Stimulated activated CD4-positive, alpha-beta T cell treated with anti-CD3 and anti-CD28 coated beads, Interleukin-4, amount 100 ng/mL, for 48 hours (primary cell): ENCODE data around the gene SYNGR3.

Source experiments
- DNase-seq, 2 donors: peaks; one replicate each; pipeline ENCODE4 v3.0.0-alpha.2; 2020; ENCODE audit warnings: low read depth in 2 of 2

The SYNGR3 gene

DNA sequence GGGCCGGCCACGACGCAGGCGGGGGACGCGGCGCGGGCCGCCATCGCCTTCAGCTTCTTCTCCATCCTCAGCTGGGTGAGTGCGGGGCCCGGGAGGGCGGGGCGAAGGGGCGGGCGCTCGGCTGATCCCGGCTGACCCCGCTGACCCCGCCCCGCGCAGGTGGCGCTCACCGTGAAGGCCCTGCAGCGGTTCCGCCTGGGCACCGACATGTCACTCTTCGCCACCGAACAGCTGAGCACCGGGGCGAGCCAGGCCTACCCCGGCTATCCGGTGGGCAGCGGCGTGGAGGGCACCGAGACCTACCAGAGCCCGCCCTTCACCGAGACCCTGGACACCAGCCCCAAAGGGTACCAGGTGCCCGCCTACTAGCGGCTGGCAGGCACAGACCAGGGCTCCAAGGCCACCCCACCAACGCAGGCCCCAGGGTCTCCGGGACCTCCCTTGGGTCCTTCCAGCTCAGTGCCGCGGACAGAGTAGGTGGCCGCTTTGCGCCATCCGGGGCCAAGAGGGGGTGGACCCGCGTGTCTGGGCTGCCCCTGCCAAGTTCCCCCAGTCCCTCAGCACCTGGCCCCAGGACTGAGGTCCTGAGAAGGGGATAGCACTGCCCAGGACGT lies 3.0 kb downstream of the SYNGR3 start:
- no peak for DNase-seq

DNA sequence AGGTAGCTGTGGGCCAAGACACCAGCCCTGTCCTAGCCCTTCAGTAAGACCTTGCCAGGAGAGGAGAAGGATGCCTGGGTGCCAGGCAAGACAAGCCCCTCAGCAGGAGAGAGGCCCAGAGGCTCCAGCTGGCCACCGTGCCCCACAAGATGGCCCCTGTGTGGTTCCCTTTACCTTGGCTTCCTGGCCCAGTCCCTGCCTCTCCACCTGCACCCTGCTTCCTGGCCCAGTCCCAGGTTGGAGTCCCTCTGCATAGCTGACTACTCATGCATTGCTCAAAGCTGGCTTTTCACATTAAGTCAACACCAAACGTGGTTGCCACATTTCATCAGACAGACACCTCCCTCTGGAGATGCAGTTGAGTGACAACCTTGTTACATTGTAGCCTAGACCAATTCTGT lies 4.0 kb downstream of the SYNGR3 start:
- no peak for DNase-seq

DNA sequence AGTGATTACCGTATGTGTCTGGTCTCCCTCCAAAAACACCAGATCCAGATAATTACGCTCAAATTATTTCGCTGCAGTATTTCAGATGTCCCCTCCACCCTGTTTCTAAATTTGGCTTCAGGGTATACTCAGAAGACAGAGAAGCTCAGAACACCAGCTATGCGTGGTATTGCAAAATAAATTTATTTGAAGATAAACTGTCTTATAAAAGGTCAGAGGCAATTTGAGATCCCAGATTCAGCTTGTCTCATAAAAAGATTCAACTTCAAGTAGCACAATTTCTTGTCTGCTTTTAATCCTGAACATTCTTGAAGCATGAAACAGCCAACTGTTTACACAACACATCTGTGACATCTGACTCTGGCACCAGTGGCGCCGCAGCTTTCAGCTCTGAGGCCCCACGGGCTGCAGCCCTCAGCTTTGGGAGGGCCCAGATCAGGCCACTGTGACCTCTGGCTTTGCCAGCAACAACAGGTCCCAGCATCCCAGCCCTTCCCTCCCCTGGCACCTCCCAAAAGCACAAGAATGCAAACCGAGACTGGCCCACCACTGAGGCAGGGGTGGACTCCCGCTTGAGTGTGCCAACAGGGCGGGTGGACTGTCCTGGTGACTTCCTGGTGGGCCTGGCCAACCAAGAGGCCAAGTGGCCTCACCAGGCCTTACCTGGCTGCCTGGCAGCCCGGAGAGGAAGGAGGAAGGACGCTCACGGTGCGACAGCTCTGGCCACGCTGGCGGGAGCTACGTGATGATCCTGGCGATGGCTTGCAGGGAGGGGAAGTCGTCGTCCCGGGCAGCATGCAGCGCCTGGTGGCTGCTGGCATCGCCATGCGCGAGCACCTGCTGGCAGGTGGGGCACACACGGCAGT lies 8.0 kb downstream of the SYNGR3 start:
- no peak for DNase-seq

DNA sequence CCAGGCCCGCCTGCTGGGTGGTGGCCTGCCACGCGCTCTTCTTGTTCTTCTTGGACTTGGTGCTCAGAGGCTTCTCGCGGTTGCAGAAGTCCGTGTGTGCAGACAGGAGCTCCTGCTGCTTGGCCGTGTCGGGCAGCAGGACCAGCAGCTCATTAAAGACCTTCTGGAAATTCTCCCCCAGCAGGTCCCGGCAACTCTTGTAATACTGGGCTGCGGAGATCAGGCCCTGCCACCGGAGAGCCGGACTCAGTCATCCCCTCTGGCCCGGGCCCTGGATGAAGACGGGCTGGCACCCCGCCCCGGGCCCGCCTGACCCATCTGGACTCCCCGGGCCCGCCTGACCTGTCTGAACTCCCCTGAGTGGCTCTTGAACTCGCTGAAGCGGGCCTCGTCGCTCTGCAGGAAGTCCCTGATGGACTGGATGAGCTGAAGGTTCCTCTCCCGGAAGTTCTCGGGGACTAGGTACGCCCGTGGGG lies 8.6 kb downstream of the SYNGR3 start:
- DNase-seq, result no peak

DNA sequence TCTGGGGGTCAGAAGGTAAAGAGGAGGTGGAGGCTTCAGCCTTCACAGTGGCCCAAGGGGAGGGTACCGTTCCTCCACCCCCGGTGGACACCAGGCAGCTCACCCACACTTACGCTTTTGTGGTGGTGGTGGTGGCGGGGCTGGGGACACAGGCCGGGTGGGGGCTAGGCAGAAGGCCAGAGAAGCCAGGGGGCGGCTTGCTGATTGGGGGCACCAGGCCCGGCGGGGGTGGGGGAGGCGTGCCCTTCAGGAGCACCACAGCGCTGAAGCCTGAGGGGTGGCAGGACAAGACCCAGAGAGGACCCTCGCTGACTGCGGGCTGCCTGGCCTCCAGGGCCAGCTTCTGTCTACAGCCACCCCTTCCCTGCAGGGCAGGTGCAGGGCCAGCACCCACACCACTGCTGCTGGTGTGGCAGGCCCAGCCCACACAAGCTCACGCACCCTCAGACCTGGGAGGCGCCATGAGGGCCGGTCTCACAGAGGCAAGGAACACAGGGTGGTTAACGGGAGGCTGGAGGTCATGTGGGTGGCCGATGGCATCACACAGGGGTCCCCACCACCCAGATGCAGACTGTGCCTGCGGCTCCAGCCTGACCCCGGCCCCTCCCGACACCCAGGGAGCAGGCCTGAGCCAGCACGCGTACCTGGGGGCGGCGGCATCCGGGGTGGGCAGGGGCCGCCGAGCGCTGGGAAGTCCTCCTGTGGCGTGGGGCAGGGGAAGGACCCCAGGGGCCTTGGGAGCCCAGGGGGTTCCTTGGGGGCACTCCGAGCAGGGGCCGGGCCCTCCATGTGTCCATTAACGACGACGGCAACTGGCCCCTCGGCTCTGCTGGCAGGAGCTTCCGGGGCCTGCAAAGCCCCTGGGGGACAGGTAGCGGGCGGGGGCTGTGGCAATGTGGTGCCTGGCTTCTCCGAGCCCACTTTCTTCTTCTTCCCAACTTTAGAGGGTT lies 9.4 kb downstream of the SYNGR3 start:
- no peak for DNase-seq

DNA sequence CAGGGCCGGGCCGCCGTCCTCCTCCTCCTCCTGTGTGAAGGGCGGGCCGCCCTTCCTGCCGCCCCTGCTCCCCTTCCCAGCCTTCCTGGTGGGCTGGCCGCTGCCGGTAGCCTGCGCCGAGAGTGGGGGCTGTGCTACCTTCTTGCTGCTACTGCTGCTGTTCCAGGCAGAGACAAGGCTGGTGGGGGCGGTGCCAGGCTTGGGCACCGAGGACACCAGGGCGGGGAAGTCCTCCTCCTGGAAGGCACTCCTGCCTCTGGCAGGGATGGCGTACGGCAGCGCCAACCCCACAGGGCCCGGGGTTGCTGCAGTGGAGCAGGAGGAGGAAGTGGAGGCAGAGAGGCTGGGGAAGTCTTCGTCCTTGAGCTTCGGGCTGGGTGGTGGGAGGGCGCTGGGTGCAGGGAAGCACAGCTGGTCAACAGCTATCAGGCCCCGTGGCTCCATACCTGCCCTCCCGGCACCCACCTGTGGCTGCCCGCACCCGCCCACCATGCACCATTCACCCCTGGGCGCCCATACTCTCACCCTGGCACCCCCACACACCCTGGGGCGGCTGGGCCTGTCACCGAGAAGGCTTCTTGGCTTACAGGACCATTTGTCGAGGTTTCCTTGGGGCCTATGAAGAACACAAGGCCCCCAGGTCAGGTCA lies 10.2 kb downstream of the SYNGR3 start:
- DNase-seq, result no peak

DNA sequence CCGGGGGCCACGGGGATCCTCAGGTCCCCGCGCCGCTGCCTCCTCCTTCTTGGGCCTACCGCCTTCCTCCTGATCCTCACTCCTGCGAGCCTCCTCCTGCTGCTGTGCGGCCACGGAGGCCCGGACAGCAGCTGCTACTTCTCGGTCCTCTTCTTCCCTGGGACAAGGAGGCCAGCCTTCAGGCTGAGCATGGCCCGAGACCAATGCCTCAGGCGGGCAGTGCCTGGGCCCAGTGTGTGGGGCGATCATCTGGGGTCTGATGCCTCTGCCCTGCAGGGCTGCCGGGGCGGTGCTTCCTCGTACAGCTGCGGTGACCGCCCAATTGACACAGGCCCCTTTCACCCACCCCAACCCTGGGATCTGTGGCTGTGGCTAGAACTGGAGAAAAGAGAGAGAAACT lies 11.3 kb downstream of the SYNGR3 start:
- no peak for DNase-seq

DNA sequence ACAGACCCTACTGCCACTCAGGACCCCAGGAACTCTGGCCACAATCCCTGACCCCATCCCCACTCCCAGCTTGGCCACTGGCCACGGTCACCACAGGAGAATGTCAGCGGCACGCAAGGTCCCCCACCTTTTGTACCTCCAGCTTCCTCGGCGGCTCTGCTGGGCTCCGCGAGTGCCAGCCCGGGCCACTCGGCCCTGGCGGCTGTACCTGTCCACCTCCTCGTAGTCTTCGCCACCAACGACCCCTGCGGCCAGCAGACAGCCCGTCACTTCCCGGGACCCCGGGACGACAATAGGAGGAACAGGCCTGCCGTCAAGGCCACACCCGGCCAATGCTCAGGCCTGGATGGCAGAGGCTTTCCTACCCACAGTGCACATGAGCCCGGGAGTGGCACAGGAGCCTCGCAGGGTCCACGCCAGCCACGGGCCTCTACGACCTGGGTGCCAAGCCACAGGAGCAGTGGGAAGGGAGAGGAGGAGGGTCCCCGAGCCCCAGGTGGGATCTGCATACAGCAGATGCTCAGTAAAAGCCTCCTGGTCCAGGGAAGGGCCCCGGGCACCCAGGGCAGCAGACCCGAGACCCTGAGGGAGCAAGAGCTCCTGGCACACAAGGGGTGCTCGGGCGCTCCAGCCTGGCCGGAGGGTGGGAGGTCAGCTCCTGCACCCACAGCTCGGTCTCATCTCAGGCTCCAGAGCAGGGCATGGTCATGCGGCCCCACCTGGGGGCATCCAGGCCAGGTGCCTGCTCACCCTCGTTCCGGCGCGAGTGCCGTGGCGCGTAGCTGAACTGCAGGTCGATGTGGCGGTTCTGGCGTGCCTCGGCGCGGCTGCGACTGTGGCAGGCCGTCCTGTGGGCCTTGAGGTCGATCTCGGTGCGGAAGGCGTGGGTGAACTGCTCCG lies 11.9 kb downstream of the SYNGR3 start:
- no peak for DNase-seq

DNA sequence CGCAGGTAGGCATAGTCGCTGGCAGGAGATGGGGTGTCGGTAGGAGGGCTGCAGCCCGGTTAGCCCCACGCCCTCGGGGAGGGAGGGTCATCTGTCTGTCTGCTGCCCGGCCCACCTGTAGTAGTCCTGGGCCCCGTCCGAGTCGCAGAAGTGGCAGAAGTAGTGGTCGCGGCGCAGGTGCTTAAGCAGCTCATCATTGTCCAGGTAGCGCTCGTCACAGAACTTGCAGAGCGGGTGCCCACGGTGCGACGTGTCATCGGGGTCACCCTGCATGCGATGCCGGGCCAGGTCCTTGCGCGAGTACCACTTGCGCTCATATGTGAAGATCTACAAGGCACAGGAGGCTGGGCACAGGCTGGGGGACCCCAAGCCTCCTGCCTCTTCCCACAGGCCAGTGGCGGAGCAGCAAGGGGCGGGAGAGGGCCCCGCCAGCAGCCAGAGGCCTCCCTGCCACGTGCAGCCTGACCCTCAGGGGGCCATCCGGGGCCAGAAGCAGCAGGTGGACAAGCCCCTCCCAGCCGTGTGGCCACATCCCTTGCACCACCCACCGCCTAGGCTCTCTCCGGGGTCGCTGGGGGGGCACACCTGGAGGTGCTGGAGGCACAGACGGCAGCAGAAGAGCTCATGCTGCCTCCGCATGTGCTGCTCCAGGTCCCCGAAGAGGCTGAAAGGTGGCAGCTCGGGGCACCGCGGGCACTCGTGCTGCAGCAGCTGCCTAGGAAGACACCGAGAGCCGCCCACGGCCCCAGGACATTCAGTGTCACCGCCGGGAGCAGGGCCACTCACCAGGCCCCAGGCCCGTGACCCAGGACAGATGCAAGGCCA lies 12.8 kb downstream of the SYNGR3 start:
- no peak for DNase-seq

DNA sequence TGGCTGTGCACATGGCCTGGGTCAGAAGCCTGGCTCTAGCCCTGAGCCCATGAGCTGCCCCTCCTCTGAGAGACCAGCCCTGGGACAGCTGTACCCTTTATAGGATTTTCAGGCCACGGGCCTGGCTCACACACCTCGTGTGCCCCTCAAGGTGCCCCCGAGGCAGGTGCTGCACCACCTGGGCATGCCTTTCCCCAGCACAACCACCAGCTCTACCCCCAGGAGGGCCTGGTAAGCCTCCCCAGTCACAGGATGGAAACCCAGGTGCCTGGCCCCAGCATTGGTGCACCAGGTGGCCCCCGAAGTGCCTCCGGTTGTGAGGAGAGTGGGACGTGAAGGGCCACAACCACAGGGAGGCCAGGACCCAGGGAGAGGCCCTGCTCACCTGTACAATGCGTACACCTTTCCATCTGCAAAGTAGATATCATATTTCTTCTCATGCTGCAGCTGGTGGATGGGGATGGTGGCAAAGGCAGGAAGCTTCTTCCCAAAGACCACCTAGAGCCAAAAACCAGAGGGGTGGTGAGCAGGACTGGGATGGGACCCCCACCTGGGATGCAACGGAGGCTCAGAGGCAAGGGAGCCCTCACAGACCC lies 13.6 kb downstream of the SYNGR3 start:
- no peak for DNase-seq

DNA sequence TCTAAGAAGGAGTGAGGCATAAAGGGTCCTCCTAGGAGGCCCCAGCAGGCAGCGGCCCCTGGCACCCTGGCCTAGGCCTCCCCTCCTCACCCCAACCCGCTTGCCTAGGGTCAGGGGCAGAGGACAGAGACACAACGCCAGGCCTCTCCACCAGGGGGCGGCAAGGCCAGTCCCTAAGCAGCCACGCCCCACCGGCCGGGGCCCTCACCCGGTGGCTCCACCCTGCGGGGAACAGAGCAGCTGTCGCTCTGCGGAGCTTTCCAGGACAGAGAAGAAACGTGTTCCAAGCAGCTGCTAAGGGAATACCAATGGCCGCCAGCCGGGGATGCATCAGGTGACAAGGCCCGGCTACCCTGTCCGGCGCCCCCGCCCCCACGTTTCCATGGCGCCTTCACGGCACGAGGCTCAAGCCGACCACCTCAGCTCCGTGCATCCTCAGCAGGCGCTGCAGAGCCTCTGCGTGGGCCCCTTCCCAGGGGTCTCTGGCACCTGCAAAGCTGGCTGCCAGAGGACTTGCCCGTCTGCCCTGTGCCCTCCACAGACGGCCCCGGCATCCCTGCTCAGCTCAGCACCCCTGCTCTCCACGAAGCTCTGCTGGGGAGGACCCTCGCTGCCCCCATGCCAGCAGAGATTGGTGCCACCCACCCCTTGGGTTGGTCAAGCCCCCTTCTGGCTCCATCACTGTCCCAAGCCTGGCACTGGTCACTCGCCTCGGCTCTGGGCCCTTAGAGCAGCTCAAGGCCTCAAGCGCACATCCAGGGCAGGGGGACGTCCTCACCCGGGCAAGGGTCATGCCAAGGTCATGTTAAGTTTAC lies 14.3 kb downstream of the SYNGR3 start:
- peak; percentile 89 to 93 for DNase-seq

DNA sequence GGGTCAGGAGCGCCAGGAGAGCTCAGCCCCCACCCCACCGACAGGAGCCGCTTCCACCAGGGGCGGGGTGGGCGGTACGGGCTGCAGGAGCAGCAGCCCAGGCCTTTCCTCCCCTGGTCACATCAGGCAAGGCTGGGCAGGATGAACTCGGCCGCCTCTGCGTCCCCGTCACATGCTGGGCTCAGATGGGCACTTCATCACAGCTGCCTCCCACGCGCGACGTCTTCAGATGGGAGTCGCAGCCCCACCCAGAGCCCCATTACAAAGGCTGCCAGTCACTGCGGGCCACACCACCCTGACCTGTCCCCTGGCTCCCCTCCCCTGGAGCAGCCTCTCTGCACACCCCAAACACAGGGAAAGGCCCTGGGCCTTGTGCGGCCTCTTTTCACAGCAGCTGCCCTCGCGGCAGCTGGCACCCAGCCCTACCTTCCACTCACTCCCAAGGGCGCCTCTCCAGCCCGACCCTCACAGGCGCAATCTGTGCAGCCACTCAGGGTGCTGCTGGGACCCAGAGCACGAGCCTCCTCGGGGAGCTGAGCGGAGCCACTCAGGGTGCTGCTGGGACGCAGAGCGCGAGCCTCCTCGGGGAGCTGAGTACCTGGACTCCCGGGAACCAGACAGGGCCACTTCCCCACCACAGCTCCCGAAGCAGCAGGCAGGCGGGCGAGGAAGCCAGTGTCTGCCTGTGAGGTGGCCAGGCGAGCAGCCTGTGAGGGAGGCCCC lies 15.2 kb downstream of the SYNGR3 start:
- no peak for DNase-seq

DNA sequence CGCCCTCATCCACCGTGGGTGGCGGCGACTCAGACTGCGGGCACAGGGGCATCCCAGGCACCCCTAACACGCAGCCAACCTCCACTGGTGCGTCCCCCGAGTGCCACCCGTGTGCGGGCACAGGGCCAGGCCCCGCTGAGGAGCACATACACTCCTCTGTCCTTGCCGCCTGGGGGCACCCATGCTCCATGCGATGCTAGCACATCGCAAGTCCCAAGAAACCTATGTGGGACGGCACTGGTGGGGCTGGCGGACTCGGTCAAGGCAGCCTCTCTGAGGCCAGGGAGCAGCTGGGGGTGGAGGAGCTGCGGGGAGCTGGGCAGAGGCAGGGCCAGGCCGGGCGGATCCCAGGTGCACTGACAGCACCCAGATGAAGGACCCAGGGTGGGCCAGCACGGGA lies 15.9 kb downstream of the SYNGR3 start:
- no peak for DNase-seq

DNA sequence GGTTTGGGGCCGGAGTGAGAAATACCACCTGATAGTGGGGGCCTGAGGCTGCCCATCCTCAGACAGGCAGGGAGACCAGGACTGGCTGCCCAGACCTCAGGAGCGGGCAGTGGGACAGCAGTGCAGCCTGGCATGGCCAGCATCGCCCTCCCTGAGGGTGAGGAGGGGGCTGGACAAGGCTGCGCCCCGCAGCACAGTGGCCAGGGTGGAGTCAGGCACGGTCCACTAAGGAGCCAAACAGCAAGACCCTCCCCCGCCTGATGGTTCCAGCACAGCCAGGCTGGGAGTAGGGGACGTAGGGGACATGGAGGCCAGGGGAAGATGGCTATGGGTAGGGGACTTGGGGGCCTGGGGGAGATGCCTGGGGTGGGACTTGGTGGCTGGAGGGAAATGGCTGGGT lies 16.5 kb downstream of the SYNGR3 start:
- DNase-seq, result no peak

DNA sequence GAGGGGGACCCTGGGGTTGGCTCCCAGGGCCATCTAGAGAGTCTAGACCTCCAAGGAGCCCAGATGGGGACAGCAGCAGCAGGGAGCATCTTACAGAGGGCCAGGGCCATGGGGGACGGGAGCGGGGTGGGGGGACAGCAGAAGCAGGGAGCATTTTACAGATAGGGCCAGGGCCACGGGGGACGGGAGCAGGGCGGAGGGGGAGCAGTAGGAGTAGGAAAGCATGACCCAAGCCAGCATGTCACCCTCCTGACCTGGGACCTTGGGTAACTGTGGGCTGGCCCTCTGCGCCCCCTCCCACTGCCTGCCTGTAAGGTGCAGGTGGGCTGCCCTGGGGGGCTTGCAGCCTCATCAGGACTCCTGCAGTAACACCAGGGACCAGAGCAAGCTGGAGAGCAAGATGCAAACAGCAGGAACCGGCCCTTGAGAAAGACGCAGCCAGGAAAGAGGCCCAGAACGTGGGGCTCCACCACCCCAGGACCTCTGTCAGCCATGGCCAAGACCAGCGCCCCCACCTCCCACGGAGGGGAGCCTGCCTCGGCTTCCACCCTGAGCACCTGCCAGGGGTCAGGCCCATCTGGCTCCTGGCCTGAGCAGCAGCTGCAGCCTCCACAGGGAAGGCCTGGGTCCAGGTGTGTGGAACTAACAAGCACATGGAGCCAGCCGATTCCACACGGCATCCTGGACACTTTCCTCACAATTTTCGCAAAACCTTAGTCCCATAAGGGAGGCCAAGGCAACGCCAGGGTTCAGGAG lies 17.5 kb downstream of the SYNGR3 start:
- no peak for DNase-seq

DNA sequence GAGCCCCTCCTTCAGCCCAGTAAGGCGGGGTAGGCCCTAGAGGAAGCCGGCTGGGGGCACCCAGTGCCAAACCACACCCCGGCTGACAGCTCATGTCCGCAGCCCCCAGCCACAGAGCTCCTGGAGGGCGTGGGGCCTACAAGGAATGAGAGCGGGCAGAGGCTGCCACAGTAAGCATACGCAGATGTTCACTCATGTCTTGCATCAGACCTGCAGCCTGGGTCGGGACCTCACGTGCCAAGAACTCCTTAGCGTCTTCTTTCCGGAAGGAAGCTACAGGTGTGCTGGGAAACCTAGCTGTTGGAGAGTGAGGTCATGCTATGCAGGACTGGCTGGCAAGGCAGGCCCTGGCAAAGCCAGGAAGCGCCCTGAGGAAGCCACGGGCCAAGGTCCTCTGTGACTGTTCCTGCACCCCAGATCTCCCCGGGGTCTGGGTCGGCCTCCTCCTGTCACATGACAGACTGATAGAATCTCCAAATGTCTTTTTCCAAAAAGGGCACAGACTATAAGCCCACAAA lies 18.3 kb downstream of the SYNGR3 start:
- no peak for DNase-seq

DNA sequence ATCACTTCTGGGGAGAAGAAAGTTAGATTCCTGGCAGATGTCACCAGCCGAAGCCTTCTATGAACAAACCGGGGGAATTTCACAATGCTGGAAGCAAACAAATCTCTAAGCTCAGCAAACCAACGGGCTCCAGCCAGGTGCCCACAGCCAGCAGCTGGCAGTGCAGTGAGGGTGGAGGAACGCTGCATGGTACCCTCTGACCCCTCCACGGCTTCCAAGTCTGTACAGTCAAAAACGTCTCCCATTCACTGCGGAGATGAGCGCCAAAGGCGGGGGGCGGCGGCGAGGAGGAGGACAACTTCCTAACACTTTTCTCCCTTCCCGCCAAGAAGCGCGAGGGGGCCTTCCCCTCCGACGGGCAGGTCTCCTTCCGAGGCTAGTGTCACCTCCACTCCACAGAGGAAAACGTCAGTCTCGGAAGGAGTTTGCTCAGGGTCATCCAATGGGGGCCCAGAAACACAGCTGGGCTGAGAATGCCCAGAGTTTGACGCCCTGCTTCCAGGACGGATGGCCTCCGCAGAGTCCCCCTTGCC lies 18.9 kb downstream of the SYNGR3 start:
- no peak for DNase-seq
